NCI-H1092 (cell line): Measurements from ENCODE around the gene DOCK7.

ENCODE experiments used
- DNase-seq: peaks from one replicate; lab custom pipeline; 2025; lab: John Stamatoyannopoulos, UW

The DOCK7 gene

DNA sequence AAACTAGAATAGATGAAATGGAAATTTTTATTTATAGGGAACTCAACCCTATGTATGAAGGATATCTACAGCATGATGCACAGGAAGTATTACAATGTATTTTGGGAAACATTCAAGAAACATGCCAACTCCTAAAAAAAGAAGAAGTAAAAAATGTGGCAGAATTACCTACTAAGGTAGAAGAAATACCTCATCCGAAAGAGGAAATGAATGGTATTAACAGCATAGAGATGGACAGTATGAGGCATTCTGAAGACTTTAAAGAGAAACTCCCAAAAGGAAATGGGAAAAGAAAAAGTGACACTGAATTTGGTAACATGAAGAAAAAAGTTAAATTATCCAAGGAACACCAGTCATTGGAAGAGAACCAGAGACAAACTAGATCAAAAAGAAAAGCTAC, 243.5 kb downstream of the DOCK7 start:
- DNase-seq, result no peak

DNA sequence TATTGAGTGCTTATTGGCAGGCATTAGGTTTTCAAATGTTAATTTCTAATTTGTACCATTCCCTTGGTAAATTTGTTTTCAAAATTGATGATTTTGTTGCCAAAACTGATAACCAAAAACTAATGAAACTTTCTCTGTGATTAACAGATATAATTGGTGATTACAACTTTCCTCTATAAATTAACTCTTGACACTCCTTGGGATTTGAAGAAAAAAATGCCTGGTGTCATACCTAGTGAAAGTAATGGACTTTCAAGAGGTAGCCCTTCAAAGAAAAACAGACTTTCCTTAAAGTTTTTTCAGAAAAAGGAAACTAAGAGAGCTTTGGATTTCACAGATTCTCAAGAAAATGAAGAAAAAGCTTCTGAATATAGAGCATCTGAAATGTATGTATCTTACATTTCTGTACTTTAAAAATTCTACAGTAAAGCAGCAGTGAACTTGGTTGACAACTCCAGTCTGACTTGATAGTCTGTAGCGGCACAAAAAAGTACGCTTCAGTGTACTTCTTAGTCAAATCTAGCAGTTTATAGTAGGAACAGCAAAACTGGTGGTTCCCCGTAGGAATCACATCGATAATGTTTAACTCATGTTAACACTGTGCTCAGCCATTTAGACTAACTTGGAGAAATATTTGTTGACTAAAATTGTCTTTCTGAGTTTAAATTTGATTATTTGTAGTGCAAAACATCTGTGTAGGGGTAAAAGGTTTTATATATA, 248.4 kb downstream of the DOCK7 start:
- DNase-seq, result no peak

DNA sequence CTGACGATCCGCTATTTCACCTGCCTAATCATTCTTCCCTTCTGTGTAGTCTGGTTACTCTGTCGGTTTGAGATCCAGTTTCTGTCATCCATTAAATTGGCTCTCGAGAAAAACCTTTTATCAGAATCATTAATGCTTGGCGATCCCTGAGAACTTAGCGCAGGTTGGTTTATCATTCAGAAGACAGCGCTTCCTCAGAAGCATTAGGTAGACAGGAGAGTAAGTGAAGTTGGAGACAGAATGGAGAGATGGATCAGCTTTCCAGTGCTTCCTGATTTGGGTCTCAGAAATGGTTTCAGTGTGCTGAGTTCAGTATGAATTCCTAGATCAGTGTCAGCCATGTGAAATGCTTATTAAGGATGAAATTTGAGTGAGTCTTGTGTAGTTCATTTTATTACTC, 250.0 kb downstream of the DOCK7 start:
- DNase-seq, result no peak

DNA sequence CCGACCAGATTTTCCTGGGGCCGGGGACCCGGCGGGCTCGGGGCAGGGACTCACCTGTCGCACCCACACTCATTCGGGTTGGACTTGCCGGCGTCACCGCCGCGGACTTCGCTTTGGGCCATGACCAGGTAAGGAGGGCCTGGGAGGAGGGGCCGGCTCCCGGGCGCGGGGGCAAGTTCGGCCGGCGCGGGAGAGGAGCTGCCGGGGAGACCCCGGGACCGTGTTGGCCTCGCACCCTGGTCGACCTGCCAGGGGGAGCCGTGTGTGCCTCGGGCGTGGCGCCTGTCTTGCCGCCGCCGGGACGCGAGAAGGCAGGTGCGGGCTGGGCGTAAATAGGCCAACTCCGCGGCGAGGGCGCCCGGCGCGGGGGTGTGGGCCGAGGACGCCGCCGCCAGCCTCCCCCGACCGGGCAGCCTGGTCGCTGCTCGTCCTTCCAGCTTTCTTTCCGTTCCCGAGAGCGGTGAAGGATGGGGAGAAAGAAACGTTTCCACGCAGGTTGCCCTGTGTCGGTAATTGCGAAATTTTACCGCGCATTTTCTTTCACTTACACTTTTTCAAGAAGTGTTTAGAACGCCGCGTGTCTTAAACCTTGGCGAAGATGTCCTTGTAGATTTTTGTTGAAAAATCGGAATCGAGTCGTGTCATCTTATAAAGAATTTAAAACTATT, 250.8 kb downstream of the DOCK7 start:
- DNase-seq, result no peak

DNA sequence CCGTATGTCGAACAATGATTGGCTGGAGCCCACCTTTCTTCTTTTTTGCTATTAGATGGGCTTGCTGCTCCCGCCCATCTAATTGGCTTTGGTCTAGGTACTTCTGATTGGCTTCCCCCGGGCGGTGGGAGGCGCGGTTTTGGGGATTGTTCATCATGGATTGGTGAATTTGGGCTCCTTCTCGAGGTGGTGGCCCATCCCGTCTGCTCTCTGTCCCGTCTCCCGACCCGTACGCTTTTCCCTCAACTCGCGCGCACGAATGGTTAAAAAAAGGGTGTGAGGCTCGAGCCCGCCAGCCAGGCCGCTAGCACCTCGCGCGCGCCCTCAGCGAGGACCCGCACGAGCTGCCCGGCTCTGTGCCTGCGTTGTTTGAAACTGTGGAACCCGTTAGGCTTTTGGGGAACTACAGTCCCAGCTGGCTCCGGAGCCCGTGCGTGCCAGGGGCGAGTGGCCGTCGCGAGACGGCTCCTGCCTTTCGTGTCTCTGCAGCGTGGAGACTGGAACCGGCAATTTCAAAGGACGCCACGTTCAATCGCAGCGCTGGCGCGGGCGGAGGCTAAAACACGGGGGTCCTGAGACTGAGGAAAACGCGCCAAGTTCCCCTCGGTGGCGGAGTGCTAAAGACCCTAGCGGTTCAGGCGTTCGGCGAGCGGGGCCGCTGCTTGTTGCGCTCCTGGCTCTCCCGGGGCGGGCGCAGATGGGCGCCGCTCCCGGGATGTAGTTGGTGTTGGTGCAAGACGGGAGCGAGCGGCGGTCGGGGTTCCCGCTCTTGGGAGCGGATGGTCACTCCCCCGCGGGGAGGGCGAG, 251.5 kb downstream of the DOCK7 start, which contains the start of gene USP1:
TSS of gene USP1 (plus strand) at position 584 of the 807 bp plus-strand sequence. CDS start 2,819 bp downstream, outside the sequence.
- peak; percentile 98 for DNase-seq

DNA sequence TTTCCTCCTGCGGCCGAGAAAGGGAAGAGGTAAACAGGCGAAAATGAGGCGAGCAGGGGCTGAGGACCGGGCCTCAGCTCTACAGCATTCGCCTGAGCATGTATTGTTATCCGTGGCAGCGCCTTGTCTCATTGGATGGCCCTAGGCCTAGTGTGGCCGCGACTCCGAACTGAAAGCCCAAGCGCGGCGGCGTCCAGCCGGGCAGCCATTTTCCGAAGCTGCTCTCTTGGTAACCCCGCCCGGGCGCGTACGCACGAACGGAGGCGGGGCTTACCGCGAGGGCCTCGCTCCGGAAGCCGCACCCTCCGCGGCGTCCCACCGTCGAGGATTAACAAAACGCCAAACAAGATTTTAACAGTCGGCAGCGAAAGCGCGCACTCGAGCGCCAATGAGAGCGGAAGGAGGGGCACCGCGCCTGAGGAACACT, 252.1 kb downstream of the DOCK7 start:
- DNase-seq, result no peak

DNA sequence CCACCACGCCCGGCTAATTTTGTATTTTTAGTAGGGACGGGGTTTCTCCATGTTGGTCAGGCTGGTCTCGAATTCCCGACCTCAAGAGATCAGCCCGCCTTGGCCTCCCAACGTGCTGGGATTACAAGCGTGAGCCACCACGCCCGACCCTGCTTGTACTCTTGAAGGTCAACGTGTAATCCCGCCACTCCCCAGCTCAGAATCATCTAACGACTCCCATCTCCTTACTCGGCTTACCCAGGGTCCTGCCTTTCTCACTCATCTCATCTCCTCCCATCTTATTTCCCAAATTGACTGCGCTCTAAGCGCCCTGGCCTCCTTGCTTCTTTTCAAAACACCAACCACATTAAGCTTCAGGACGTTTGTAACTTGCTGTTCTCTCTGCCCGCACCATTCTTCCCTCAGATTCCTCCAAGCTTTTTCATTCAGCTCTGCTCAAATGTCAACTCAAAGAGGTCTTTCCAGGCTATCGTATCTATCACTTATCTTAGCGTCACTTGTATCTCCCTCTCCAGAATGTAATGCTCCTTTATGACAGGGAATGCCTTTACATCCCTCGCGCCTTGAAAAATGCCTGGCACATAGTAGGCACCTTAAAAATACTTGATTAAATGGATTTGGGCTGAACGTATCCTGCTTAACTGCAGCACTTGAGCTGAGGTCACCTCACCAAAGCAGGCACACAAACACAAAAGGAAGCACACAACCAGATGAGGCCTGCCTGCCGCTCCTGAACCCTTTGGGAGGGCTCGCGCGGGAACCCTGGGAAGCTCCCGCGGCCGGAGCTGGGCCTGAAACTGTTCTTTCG, 252.8 kb downstream of the DOCK7 start:
- DNase-seq, result no peak

DNA sequence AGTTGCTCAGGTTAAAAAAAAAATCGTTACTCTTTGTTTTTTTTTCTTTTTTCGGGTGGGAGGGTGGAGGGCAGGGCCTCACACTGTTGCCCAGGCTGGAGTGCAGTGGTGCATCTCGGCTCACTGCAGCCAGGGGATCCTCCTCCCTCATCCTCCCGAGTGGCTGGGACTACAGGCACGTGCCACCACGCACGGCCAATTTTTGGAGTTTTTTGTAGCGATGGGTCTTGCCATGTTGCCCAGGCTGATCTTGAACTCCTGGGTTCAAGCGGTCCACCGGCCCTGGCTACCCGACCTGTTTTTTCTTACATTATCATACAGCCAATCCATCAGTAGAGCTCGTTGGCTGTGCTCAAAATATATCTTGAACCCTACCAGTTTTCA, 253.6 kb downstream of the DOCK7 start:
- DNase-seq, result no peak

DNA sequence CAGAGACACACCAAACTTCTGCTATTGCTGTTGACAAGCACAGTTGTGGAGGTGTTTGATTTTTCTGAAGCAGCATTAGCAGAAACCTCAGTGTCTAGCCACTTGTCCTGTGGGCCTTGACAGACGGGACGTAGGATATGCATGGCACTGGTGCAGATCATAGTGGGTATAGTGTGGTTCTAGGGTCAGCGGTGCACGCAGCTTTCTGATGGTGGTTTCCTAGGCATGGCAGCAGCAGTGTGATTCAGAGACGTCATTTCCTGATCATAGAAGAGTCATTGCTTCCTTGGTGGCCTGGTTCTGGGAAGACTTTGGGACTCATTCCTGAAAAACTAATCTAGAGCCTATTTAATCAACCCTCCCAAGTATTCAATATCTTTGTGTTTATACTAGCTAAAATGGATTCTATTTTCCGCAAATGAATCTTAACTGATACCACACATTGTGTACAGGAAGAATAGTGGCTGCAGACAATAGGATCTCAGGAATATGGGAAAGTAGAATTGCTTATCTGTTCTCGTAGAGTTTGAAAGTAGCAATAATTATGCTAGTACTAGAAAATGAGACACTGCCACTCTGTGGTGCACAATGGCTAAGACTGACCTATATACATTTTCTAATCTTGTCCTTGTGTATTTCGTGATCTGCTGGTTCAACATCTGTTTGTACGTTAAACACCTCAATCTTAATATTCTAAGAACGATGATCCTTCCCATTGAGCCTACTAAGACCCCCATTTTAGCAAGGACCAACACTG, 254.1 kb downstream of the DOCK7 start:
- DNase-seq, result no peak

DNA sequence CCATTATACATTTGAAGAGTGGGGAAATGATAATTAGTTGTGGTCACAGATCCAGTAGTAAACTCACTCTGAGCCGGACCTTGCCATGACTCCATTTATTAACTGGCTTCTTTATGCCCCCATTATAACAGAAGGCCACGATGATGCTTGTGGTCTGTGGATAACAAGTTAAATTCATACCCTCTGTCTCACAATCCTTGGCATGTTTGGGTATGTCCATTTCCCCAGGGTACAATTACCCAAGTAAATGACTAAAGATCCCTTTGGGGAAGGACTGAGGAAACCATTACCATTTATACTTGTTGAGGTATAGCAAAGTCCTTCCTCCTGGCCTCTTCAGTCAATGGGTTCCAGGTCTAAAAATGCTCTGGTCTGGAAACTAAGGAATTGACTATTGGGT, 258.6 kb downstream of the DOCK7 start:
- no peak for DNase-seq

DNA sequence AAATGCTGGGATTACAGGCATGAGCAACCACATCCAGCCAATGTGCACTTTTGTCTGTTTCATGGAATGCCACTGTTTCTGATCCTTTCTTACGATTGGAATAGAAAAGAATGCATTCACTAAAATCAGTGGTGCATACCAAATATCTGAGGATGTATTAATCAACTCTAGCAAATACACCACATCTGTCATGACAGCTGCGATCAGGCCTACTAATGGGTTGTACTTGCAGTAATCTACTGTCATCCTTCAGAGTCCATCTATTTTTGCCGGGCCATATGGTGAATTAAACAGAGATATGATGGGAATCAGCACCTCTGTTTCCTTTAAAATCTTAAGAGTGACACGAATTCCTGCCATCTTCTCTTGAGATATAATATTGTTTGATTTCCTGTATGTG, 259.8 kb downstream of the DOCK7 start:
- DNase-seq, result no peak

DNA sequence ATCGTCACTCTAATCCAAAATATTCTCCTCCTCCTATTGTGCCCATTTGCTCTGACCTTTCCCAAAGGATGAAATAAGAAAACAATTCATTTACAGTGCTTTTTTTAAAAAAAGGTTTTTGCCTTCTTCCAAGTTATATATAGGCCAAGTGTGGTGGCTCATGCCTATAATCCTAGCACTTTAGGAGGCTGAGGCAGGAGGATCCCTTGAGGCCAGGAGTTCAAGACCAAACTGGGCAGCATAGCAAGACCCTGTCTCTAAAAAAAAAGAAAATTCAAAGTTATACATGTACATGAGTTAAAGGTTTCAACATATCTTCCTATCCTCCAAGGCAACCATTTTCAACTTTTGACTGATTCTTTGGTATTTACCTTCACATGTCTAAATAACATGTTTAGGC, 261.4 kb downstream of the DOCK7 start:
- no peak for DNase-seq

DNA sequence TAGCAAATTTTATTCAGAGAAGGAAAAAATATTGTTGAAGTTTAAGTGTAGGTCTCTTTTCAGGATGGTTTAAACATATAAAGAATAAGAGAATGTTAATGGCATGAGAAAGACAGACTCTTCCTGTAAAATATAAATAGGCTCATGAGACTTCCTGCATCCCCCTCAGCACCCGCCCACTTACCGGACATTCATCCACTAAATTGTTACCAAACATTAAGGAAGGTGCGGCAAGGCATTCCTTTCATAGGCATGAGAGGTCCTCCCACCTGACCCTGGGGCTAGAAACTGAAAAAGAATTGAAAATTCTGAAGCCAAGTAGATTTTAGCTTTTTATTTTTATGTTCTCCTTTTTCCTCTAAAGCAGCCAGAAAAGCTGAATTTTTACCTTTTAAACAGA, 261.9 kb downstream of the DOCK7 start:
- DNase-seq, result no peak

DNA sequence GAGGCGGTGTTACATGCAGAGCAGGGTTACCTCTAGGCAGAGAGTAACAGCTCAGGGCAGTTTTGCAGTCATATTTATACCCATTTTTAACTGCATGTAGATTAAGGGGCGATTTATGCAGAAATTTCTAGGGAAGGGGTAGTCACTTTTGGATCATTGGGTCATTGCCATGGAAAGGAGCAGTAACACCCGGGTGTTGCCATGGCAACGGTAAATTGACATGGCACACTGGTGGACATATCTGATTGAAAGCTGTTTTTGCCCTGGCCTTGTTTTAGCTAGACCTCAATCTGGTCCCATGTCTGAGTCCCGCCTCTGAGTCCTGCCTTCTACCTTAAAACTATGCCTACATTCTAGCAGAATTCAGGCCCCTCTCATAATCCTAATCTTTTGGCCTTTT, 263.1 kb downstream of the DOCK7 start:
- DNase-seq, result no peak

DNA sequence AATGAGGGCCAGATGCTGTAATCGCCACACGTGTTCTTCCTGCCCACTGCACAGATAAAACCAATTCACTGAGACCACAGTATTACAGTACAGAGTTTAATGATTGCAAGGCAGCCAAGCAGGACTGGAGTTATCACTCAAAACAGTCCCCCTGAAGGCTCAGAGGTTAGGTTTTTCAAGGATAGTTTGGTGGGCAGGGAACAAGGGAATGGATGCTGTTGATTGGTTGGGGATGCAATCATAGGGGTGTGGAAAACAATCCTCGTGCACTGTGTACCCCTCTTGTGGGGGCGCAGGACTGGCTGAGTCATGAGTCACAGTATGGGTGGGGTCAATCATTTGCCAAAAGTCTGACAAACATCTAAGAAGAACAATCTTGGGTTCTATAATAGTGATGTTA, 263.8 kb downstream of the DOCK7 start:
- DNase-seq, result no peak

DNA sequence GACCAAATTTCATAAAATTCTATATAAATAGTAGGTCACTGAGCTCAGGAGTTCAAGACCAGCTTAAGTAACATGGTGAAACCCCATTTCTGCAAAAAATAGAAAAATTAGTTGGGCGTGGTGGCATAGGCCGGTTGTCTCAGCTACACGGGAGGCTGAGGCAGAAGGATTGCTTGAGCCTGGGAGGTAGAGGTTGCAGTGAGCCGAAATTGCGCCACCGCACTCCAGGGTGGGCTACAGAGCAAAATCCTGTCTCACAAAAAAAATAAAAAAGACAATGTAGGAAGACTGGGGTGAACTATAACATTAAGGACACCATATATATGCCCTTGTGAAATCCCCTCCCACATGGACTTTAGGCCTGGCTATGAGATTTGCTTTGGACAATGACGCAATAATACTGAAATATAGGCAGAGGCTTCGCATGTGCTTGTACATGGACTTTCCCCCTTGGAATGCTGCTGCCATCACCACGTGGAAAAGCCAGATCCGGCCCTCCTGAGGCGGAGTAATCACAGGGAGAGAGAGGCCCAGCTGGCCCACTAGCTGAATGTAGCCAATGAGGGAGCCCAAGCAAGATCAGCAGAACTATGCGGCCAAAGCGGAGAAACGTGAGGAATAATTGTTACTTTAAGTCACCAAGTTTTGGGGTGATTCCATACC, 264.5 kb downstream of the DOCK7 start:
- DNase-seq, result no peak

DNA sequence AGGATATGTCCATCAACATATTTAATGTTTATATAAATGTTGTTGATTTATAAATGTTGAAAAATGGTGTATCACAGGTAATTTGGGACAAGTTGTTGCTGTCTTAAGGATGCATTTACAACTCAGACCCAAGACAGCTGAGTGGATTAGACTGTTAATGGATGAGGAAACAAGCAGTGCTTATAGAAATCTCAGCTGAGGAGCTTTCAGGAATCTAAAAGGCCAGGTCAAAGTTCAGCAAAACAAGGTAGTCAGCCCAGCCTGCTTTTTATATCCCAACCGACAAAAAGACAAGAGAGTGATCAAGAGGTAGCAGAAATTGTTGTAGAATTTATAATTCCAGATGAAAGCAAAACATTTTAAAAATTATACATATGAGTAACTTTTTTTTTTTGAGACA, 268.0 kb downstream of the DOCK7 start:
- no peak for DNase-seq

DNA sequence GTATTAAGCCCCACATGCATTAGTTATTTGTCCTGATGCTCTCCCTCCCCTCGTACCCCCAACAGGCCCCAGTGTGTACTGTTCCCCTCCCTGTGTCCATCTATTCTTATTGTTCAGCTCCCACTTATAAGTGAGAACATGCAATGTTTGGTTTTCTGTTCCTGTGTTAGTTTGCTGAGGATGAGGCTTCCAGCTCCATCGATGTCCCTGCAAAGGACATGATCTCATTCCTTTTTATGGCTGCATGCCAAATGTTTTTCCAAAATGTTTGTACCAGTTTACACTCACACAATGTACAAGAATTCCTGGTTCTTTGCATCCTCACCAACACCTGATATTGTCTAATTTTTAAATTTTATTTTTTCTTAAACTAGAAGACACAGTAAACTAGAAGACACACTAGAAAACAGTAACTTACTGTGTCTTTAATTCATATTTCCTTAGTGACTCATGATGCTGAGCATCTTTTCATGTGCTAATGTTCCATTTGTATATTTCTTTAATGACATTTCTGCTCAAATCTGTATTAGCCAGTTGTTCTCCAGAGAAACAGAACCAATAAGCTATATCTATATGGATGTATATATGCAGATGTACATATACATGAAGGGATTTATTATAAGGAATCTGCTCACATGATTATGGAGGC, 270.7 kb downstream of the DOCK7 start:
- DNase-seq, result no peak

DNA sequence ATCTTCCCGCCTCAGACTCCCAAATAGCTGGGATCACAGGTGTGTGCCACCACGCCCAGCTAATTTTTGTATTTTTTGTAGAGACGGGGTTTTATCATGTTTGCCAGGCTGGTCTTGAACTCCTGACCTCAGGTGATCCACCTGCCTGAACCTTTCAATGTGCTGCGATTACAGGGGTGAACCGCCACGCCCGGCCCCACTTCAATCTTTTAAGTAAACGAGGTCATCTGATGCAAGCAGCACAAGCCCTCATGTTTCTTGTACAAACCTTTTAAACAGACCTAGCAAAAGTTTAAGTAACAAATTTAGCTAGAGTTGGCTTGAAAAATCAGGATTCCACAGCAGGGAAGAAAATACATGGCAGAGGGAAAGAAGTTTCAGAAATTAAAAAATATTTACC, 272.5 kb downstream of the DOCK7 start:
- DNase-seq, result no peak

DNA sequence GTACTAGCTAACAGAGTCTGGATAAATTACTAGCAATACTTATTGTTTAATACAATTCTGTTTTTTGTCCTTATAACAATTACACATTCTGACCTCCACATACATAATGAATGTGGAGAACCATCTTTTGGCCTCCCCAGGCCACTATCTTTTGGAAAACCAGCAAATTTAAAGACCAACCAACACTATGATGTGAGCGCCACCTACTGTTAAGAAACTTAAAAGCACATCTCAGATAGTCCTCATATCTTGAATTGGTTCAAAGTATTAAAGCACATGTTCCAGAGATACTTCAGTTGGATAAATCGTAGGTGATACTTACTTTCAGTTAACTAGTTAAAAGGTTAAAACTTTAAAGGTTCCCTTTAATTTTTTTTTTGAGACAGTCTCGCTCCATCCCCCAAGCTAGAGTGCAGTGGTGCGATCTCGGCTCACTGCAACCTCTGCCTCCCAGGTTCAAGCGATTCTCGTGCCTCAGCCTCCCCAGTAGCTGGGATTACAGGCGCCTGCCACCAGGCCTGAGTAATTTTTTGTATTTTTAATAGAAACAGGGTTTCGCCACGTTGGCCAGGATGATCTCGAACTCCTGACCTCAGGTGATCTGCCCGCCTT, 280.7 kb downstream of the DOCK7 start:
- peak; percentile 25 for DNase-seq
